HG02610 (cell line): Measurements from ENCODE around the gene CLASP1.
"Not testable (repeated sequence)": the region's sequence is repeated elsewhere in the genome, so short reads cannot be mapped to it uniquely, and the experiment has no call there.

Experiments
- ATAC-seq: cut with Tn5 transposase; IDR thresholded peaks from one replicate; pipeline ENCODE4 v1.9.1; 2021; ENCODE audit warnings: mild to moderate bottlenecking, moderate library complexity; ENCODE audit not compliant: unreplicated experiment

Gene CLASP1

GRCh38 chr2:121478996-121479745 is 170.1 kb downstream of the CLASP1 start:
- ATAC-seq, result no peak

- not testable (repeated sequence) for ATAC-seq
These were observed 170.8 kb downstream of the CLASP1 start for GRCh38 chr2:121478358-121478995.

- ATAC-seq, result no peak
These were observed 172.6 kb downstream of the CLASP1 start for GRCh38 chr2:121476684-121477083.

- no peak for ATAC-seq
These were observed 173.3 kb downstream of the CLASP1 start for GRCh38 chr2:121475811-121476571.

- ATAC-seq, result no peak
These were observed 175.8 kb downstream of the CLASP1 start for GRCh38 chr2:121473512-121473911.

GRCh38 chr2:121472470-121472993 is 176.7 kb downstream of the CLASP1 start:
- ATAC-seq, result no peak

- no peak for ATAC-seq
These were observed 177.5 kb downstream of the CLASP1 start for GRCh38 chr2:121471532-121472469.

- no peak for ATAC-seq
These were observed 178.3 kb downstream of the CLASP1 start for GRCh38 chr2:121470917-121471316.

- ATAC-seq, result no peak
These were observed 179.9 kb downstream of the CLASP1 start for GRCh38 chr2:121469356-121469755.

GRCh38 chr2:121468936-121469335 is 180.3 kb downstream of the CLASP1 start:
- no peak for ATAC-seq

GRCh38 chr2:121459291-121459690 is 190.0 kb downstream of the CLASP1 start:
- ATAC-seq, result no peak

GRCh38 chr2:121456325-121456724 is 192.9 kb downstream of the CLASP1 start:
- ATAC-seq, result no peak

- no peak for ATAC-seq
These were observed 193.8 kb downstream of the CLASP1 start for GRCh38 chr2:121455446-121455845.

GRCh38 chr2:121454549-121455090 is 194.6 kb downstream of the CLASP1 start:
- ATAC-seq, result no peak

GRCh38 chr2:121451398-121451797 is 197.9 kb downstream of the CLASP1 start:
- no peak for ATAC-seq

GRCh38 chr2:121450301-121450700 is 199.0 kb downstream of the CLASP1 start:
- no peak for ATAC-seq

- ATAC-seq, result no peak
These were observed 202.5 kb downstream of the CLASP1 start for GRCh38 chr2:121446647-121447241.

GRCh38 chr2:121442889-121443288 is 206.4 kb downstream of the CLASP1 start:
- no peak for ATAC-seq

GRCh38 chr2:121438290-121438689 is 211.0 kb downstream of the CLASP1 start:
- not testable (repeated sequence) for ATAC-seq

GRCh38 chr2:121436918-121437317 is 212.3 kb downstream of the CLASP1 start:
- no peak for ATAC-seq
